HG03442 (cell line): Measurements from ENCODE around the gene SHLD2.
"Not testable (repeated sequence)": the region's sequence is repeated elsewhere in the genome, so short reads cannot be mapped to it uniquely, and the experiment has no call there.

Source experiments
- ATAC-seq: cut with Tn5 transposase; IDR thresholded peaks from one replicate; pipeline ENCODE4 v1.9.1; 2021; ENCODE audit warnings: mild to moderate bottlenecking, moderate library complexity; ENCODE audit not compliant: unreplicated experiment

Gene SHLD2

GRCh38 chr10:87083576-87084290 lies 11.3 kb upstream of the SHLD2 start:
- peak; percentile 29 for ATAC-seq

GRCh38 chr10:87084291-87084782 lies 10.7 kb upstream of the SHLD2 start:
- peak; percentile 64 for ATAC-seq

GRCh38 chr10:87085537-87085936 lies 9.5 kb upstream of the SHLD2 start:
- ATAC-seq: no peak

- ATAC-seq: no peak
Observed at GRCh38 chr10:87089746-87090145, 5.3 kb upstream of the SHLD2 start.

GRCh38 chr10:87090779-87091178 lies 4.2 kb upstream of the SHLD2 start:
- ATAC-seq: no peak

GRCh38 chr10:87092376-87092860 lies 2.6 kb upstream of the SHLD2 start:
- ATAC-seq: no peak

- no peak for ATAC-seq
Observed at GRCh38 chr10:87092861-87093631, 2.0 kb upstream of the SHLD2 start.

- ATAC-seq: peak; percentile 20
Observed at GRCh38 chr10:87093632-87094372, 1.2 kb upstream of the SHLD2 start.

GRCh38 chr10:87095236-87095945 lies 385 bp downstream of the SHLD2 start:
- peak; percentile 60 for ATAC-seq

GRCh38 chr10:87101996-87102395 lies 7.0 kb downstream of the SHLD2 start:
- no peak for ATAC-seq

- ATAC-seq: not testable (repeated sequence)
Observed at GRCh38 chr10:87104727-87105126, 9.7 kb downstream of the SHLD2 start.

- ATAC-seq: no peak
Observed at GRCh38 chr10:87105446-87106124, 10.6 kb downstream of the SHLD2 start.

GRCh38 chr10:87118122-87118521 lies 23.1 kb downstream of the SHLD2 start:
- ATAC-seq: not testable (repeated sequence)

- not testable (repeated sequence) for ATAC-seq
Observed at GRCh38 chr10:87119029-87119428, 24.0 kb downstream of the SHLD2 start.

- ATAC-seq: not testable (repeated sequence)
Observed at GRCh38 chr10:87123351-87123750, 28.3 kb downstream of the SHLD2 start.

- ATAC-seq: not testable (repeated sequence)
Observed at GRCh38 chr10:87127048-87127447, 32.0 kb downstream of the SHLD2 start.

- not testable (repeated sequence) for ATAC-seq
Observed at GRCh38 chr10:87127607-87128156, 32.7 kb downstream of the SHLD2 start.

- ATAC-seq: not testable (repeated sequence)
Observed at GRCh38 chr10:87132176-87132575, 37.2 kb downstream of the SHLD2 start.

GRCh38 chr10:87133936-87134335 lies 38.9 kb downstream of the SHLD2 start:
- ATAC-seq: not testable (repeated sequence)

GRCh38 chr10:87134440-87134839 lies 39.4 kb downstream of the SHLD2 start:
- ATAC-seq: not testable (repeated sequence)
